ENCODE measurements around the gene LRRC10B.

The LRRC10B gene

DNA sequence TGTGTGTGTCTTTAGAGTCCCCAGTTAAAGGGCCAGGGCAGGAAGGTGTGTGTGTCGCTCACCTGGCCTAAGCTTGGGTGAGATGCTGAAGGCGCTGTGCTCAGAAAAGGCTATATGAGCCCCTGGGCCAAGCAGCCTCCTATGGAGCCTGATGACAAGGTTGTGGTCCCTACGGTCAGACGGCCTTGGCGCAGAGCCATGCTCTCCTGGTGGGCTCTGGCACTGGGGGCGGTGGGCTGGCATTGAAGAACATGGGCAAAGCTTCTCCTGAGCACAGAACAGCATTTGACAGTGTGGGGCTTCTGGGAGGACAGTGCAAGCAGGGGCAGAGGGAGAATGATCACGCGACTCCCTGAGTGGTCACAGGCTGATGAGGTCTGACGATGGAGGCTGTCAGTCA lies 10.7 kb upstream of the LRRC10B start:
- no peak overlapping the region for H2AFZ ChIP-seq (ENCODE audit: low read depth, low read length)
- no peaks in the 10 kb centered on the region for H3K9me3 ChIP-seq (ENCODE audit: insufficient read depth, low read length)
- H3K79me2 ChIP-seq (ENCODE audit: low read length): peaks cover 11% of the 10 kb centered on the region
- peaks cover 10% of the 10 kb centered on the region for H3K36me3 ChIP-seq (replicated peaks; ENCODE audit: low read depth, low read length)
- no peaks in the 10 kb centered on the region for H3K27me3 ChIP-seq (ENCODE audit: low read depth, low read length)
- H3K4me2 ChIP-seq (ENCODE audit: low read length): peak overlapping the region; percentile 81
- H3K4me3 ChIP-seq (ENCODE audit: low read length): peak overlapping the region; percentile 77
- H3K4me1 ChIP-seq (ENCODE audit: low read length): peaks cover 12% of the 10 kb centered on the region
- peak overlapping the region; percentile 68 for H3K9ac ChIP-seq (ENCODE audit: low read length)
- TF ChIP-seq, protein P1, sequence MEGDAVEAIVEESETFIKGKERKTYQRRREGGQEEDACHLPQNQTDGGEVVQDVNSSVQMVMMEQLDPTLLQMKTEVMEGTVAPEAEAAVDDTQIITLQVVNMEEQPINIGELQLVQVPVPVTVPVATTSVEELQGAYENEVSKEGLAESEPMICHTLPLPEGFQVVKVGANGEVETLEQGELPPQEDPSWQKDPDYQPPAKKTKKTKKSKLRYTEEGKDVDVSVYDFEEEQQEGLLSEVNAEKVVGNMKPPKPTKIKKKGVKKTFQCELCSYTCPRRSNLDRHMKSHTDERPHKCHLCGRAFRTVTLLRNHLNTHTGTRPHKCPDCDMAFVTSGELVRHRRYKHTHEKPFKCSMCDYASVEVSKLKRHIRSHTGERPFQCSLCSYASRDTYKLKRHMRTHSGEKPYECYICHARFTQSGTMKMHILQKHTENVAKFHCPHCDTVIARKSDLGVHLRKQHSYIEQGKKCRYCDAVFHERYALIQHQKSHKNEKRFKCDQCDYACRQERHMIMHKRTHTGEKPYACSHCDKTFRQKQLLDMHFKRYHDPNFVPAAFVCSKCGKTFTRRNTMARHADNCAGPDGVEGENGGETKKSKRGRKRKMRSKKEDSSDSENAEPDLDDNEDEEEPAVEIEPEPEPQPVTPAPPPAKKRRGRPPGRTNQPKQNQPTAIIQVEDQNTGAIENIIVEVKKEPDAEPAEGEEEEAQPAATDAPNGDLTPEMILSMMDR (IDR thresholded peaks at IDR 0.05; ENCODE audit: low read depth, low read length): no peak
- no peak for TF ChIP-seq EZH2phosphoT487 (IDR thresholded peaks at IDR 0.05; ENCODE audit: low read depth)
- no peak overlapping the region for H3K27ac ChIP-seq (ENCODE audit: low read length)
- H4K20me1 ChIP-seq (ENCODE audit: insufficient read depth, low read length): no peaks in the 10 kb centered on the region

DNA sequence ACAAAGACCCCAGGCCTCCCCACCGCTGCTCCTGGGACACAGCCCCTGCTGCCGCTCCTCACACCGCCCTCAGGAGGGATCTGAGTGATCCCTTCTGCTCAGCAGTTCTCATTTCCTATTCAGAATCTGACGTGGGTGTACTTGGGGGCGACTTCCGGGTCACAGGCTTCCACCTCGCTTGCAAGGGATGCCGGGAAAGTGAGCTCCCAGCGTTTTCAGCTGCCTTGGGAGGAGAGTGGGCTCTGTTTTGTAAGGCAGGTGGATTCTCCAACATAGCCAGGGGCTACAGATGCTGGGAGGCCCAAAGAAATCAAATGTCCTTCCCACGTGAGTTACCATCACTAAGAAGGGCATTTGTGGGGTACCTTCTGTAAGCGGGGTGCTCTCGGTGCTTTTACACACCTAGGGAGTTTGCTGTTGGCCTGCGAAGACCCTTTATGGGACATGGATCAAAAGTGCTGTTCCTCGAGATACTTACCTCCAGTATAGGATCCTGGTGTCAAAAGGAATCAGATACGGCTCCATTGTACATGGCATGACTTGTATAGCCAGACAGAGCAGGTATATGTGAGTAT lies 9.7 kb upstream of the LRRC10B start:
- H3K4me2 ChIP-seq (ENCODE audit: low read length): peak overlapping the region; percentile 81
- H3K9me3 ChIP-seq (ENCODE audit: insufficient read depth, low read length): no peaks in the 10 kb centered on the region
- no peaks in the 10 kb centered on the region for H3K27me3 ChIP-seq (ENCODE audit: low read depth, low read length)
- H3K9ac ChIP-seq (ENCODE audit: low read length): peak overlapping the region; percentile 68
- H3K4me1 ChIP-seq (ENCODE audit: low read length): peaks cover 12% of the 10 kb centered on the region
- no peaks in the 10 kb centered on the region for H4K20me1 ChIP-seq (ENCODE audit: insufficient read depth, low read length)
- H3K36me3 ChIP-seq (replicated peaks; ENCODE audit: low read depth, low read length): peaks cover 10% of the 10 kb centered on the region
- peak overlapping the region; percentile 77 for H3K4me3 ChIP-seq (ENCODE audit: low read length)
- peaks cover 11% of the 10 kb centered on the region for H3K79me2 ChIP-seq (ENCODE audit: low read length)
- H3K27ac ChIP-seq (ENCODE audit: low read length): peak overlapping the region; percentile 59
- peak overlapping the region; percentile 90 for H2AFZ ChIP-seq (ENCODE audit: low read depth, low read length)
- TF ChIP-seq, protein P1 (IDR thresholded peaks at IDR 0.05; ENCODE audit: low read depth, low read length): no peak
- no peak for TF ChIP-seq EZH2phosphoT487 (IDR thresholded peaks at IDR 0.05; ENCODE audit: low read depth)

DNA sequence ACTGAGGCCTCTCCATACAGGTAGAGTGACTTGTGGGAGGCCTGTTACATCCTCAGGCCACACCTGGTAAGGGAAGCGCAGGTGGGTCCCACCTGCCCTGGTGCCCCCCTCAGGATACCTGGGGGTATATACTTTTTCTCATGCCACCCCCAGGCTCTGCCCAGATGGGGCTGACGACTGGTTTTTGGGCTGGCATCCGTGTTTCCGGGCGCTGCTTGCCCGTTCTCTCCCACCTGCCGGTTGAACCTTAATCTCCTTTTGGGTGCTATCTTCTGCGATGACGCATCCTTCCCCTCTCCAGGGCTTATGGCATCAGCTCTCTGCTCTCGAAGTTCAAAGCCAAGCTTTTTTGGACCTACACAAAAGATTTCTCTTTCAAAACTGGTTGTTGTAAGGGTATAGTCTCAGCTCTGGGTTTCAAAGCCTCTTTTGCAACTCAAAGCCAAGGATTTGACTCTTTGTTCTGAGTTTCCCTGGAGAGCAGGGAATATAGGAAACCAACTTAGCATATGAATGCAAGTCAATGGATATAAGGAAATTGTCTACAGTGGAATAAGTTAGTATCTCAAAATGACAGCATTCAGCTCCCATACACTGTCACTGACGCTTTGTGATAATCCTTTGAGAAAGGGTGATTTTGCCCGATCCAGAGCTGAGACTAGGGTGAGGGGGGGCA lies 8.6 kb upstream of the LRRC10B start:
- TF ChIP-seq, protein P1 (IDR thresholded peaks at IDR 0.05; ENCODE audit: low read depth, low read length): no peak
- no peak for TF ChIP-seq EZH2phosphoT487 (IDR thresholded peaks at IDR 0.05; ENCODE audit: low read depth)
- no peak overlapping the region for H3K27ac ChIP-seq (ENCODE audit: low read length)
- H4K20me1 ChIP-seq (ENCODE audit: insufficient read depth, low read length): no peaks in the 10 kb centered on the region
- H3K36me3 ChIP-seq (replicated peaks; ENCODE audit: low read depth, low read length): peaks cover 10% of the 10 kb centered on the region
- no peak overlapping the region for H3K4me3 ChIP-seq (ENCODE audit: low read length)
- no peak overlapping the region for H3K4me2 ChIP-seq (ENCODE audit: low read length)
- no peak overlapping the region for H3K9ac ChIP-seq (ENCODE audit: low read length)
- H3K9me3 ChIP-seq (ENCODE audit: insufficient read depth, low read length): no peaks in the 10 kb centered on the region
- no peak overlapping the region for H2AFZ ChIP-seq (ENCODE audit: low read depth, low read length)
- peaks cover 11% of the 10 kb centered on the region for H3K79me2 ChIP-seq (ENCODE audit: low read length)
- H3K4me1 ChIP-seq (ENCODE audit: low read length): peaks cover 12% of the 10 kb centered on the region
- no peaks in the 10 kb centered on the region for H3K27me3 ChIP-seq (ENCODE audit: low read depth, low read length)

DNA sequence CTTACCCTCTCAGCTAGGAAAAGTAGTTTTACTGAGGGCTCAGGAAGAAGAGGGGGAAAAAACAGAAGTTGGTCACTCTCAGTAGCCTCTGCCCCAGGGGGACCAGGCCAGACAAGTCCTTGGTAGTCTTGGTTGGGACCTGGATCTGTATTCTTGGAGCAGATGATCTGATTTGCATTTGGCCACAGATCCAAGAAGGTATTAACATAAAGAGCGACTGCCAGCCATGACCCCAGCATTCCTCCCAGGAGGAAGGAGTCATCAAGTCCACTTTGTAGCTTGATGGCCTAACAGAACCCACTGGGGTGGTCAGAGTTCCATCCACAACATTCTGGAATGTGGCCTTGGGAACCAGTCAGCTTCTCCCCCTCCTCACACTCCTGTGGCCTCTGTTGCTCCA lies 6.0 kb upstream of the LRRC10B start:
- Histone ChIP-seq H3K9ac (ENCODE audit: low read length) (no peak overlapping the region), H3K27me3 (ENCODE audit: low read depth, low read length) (no peaks in the 10 kb centered on the region), H3K4me3 (ENCODE audit: low read length) (no peak overlapping the region), H4K20me1 (ENCODE audit: insufficient read depth, low read length) (no peaks in the 10 kb centered on the region), H3K4me2 (ENCODE audit: low read length) (no peak overlapping the region), H3K9me3 (ENCODE audit: insufficient read depth, low read length) (no peaks in the 10 kb centered on the region), H3K79me2 (ENCODE audit: low read length) (peaks cover 8% of the 10 kb centered on the region), H2AFZ (ENCODE audit: low read depth, low read length) (no peak overlapping the region), H3K27ac (ENCODE audit: low read length) (no peak overlapping the region), H3K4me1 (ENCODE audit: low read length) (peaks cover 10% of the 10 kb centered on the region), H3K36me3 (replicated peaks; ENCODE audit: low read depth, low read length) (peaks cover under 1% of the 10 kb centered on the region)
- TF ChIP-seq, protein P1 (IDR thresholded peaks at IDR 0.05; ENCODE audit: low read depth, low read length): no peak
- no peak for TF ChIP-seq EZH2phosphoT487 (IDR thresholded peaks at IDR 0.05; ENCODE audit: low read depth)

Measured in OCI-LY3 (cell line).